CD4-positive, alpha-beta T cell (primary cell): ENCODE measurements around the gene MVP. TPM values are rescaled to one million over a fixed set of nuclear protein-coding genes. Genes with fewer than 3 reads are reported as not detected.
"Not testable (repeated sequence)": the region's sequence is repeated elsewhere in the genome, so short reads cannot be mapped to it uniquely, and the experiment has no call there.

Source experiments
- ATAC-seq: fragments of 200-7000 bp; cut with Tn5 transposase; one replicate; pipeline ENCODE4 v1.10.0; 2022; ENCODE audit warnings: mild to moderate bottlenecking; ENCODE audit not compliant: poor library complexity
- CTCF ChIA-PET: fragments of 350-600 bp; sonication (Branson Sonifier 250); formaldehyde crosslinking; loops from one replicate; lab custom pipeline; 2021; ENCODE audit warnings: antibody characterized with exemption, inconsistent platforms; lab: Charles Lee
- POLR2A ChIA-PET: fragments of 350-600 bp; sonication (Branson Sonifier 250); formaldehyde crosslinking; loops from one replicate; lab custom pipeline; 2021; ENCODE audit warnings: antibody characterized with exemption, inconsistent platforms; lab: Charles Lee
- DNase-seq, 14 experiments: peaks; one replicate each; pipeline ENCODE4 v3.0.0-alpha.2; 2013 to 2020; ENCODE audit warnings: mixed read lengths in 2 of 14
- H3K27ac ChIP-seq, 2 donors: one replicate each; pipeline versions ENCODE4 v1.5.1 to v1.7.0; 2013; ENCODE audit warnings: low read length in 2 of 2, low read depth in 1 of 2, mild to moderate bottlenecking in 1 of 2
- H3K27me3 ChIP-seq, 2 experiments: 1 replicate in 1 of 2; 2 replicates in 1 of 2; pipeline versions ENCODE4 v1.6.1 to v1.7.0; 2013; ENCODE audit warnings: low read length in 2 of 2, control low read depth in 1 of 2, mild to moderate bottlenecking in 1 of 2, moderate library complexity in 1 of 2; ENCODE audit not compliant: insufficient read depth in 2 of 2, control insufficient read depth in 1 of 2
- H3K36me3 ChIP-seq: one replicate; pipeline ENCODE4 v1.6.1; 2013; ENCODE audit warnings: low read length, control low read depth; ENCODE audit not compliant: insufficient read depth
- H3K4me1 ChIP-seq: one replicate; pipeline ENCODE4 v1.6.1; 2013; ENCODE audit warnings: low read length, control low read depth; ENCODE audit not compliant: insufficient read depth
- H3K4me3 ChIP-seq: one replicate; pipeline ENCODE4 v1.5.1; 2013; ENCODE audit warnings: mild to moderate bottlenecking, low read length, moderate library complexity
- H3K9me3 ChIP-seq, 2 experiments: 1 replicate in 1 of 2; 2 replicates in 1 of 2; pipeline versions ENCODE4 v1.6.1 to v1.7.0; 2013; ENCODE audit warnings: low read length in 2 of 2, mild to moderate bottlenecking in 2 of 2, control low read depth in 1 of 2, moderate library complexity in 1 of 2; ENCODE audit not compliant: control insufficient read depth in 1 of 2, insufficient read depth in 1 of 2
- H3K27ac Mint-ChIP-seq: one replicate; pipeline ENCODE4 v1.8.0; 2020; ENCODE audit warnings: mixed read lengths
- H3K27me3 Mint-ChIP-seq: one replicate; pipeline ENCODE4 v1.8.0; 2021; ENCODE audit warnings: mixed read lengths
- H3K36me3 Mint-ChIP-seq: one replicate; pipeline ENCODE4 v1.8.0; 2021; ENCODE audit warnings: low read depth, mixed read lengths
- H3K4me1 Mint-ChIP-seq: one replicate; pipeline ENCODE4 v1.8.0; 2021; ENCODE audit warnings: low read depth, mixed read lengths
- H3K4me3 Mint-ChIP-seq: one replicate; pipeline ENCODE4 v1.8.0; 2020; ENCODE audit warnings: mild to moderate bottlenecking, mixed read lengths
- H3K9me3 Mint-ChIP-seq: one replicate; pipeline ENCODE4 v1.8.0; 2020; ENCODE audit warnings: mixed read lengths
- intact Hi-C, 2 experiments: fragments of 100-400 bp; cut with DNase I in 1 of 2; cut with micrococcal nuclease in 1 of 2; formaldehyde crosslinking; loops; one replicate each; pipeline versions ENCODE4 v1.15.1 to v1.9.0; 2023 to 2025; cut with DNase I, micrococcal nuclease
- total RNA-seq, 174 experiments: library from RNA in 2 of 174; stranded (reverse) in 2 of 174; gene quantifications; one replicate each; pipeline ENCODE4 v1.2.3 and lab custom pipeline; 2021 to 2026
- TF ChIP-seq, protein P1 (sequence below): fragments of 200-600 bp; IDR thresholded peaks from one replicate; pipeline ENCODE4 v1.8.0; 2022; ENCODE audit warnings: antibody characterized with exemption, mild to moderate bottlenecking

Gene MVP
- total RNA-seq, 2 experiments from 2014 or later, result 115 to 118 TPM

DNA sequence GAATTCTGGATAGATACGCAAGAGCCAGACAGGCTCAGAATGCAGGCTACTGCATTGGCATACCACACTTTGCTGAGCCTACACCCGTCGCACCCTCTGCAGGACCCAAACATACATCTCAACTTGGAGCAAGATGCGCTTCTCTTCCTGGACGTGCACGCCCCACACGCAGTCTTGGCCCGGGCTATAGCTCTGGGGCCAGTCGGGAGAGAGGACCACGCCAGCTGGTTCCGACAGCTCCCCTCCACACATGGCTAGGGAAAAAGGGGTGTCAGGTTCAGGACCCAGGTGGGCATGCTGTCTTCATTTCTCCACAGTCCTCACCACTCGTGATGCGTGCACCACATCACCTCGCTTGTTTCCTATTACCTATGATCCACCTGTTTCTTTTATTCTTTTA is 57.9 kb downstream of the MVP start:
- peaks cover 23 to 29% of the 10 kb centered on the region in 2 experiments for H3K27me3 ChIP-seq
- no peak overlapping the region for H3K27ac ChIP-seq
- Mint-ChIP-seq H3K27me3 (peaks cover 35% of the 10 kb centered on the region), H3K27ac (no peak overlapping the region), H3K4me3 (no peak overlapping the region), H3K36me3 (no peaks in the 10 kb centered on the region), H3K4me1 (peaks cover 18% of the 10 kb centered on the region), H3K9me3 (no peaks in the 10 kb centered on the region)
- ATAC-seq, result no peak
- H3K36me3 ChIP-seq, result no peaks in the 10 kb centered on the region
- TF ChIP-seq, protein P1, sequence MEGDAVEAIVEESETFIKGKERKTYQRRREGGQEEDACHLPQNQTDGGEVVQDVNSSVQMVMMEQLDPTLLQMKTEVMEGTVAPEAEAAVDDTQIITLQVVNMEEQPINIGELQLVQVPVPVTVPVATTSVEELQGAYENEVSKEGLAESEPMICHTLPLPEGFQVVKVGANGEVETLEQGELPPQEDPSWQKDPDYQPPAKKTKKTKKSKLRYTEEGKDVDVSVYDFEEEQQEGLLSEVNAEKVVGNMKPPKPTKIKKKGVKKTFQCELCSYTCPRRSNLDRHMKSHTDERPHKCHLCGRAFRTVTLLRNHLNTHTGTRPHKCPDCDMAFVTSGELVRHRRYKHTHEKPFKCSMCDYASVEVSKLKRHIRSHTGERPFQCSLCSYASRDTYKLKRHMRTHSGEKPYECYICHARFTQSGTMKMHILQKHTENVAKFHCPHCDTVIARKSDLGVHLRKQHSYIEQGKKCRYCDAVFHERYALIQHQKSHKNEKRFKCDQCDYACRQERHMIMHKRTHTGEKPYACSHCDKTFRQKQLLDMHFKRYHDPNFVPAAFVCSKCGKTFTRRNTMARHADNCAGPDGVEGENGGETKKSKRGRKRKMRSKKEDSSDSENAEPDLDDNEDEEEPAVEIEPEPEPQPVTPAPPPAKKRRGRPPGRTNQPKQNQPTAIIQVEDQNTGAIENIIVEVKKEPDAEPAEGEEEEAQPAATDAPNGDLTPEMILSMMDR, result no peak
- H3K4me3 ChIP-seq, result no peak overlapping the region
- intact Hi-C loops, result no loop called here
- peaks cover 20% of the 10 kb centered on the region for H3K4me1 ChIP-seq
- ChIA-PET CTCF (interaction anchor here (2.3 kb wide), 1 partner anchor 30 kb away, joined by 7 read pairs; no protein-coding TSS in a partner anchor), POLR2A (no interaction called here)
- DNase-seq, result no peak
- peaks cover 0 to 10% of the 10 kb centered on the region in 2 experiments for H3K9me3 ChIP-seq

DNA sequence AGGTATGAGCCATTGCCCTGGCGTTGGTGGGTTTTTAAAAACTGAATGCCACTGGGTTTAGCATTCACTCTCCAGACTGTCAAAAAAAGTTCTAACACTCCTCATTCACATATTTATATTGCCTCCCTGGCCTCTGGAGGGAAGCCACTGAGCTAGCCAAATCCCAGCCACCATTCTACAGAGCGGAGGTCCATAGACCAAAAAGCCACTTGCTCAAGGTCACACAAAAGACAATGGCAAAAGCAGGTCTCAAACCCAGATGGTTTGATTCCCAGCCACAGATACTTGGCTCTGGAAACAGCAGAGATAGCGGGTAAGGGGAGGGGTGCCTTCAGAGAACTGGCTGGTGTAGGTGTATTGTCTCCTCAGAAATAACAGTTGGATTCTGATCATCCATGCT is 60.8 kb downstream of the MVP start:
- H3K27me3 Mint-ChIP-seq, result peaks cover 42% of the 10 kb centered on the region

DNA sequence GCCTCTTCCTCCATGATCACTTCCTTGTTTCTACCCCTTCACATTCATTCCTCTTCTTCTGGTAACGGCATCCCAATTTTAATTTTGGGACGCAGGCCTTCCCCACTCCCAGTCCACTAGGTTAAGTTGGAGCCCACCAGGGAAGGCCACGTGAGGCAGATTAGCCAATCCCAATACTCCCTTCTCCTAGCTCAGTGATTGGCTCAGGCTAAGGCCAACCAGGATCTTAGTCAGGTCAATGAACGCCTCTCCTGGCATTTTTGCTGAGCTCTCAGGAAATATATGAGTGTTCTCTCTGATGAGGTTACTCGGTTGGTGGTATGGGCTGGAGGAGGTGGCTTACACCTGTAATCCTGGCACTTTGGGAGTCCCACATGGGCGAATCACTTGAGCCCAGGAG is 63.7 kb downstream of the MVP start:
- Mint-ChIP-seq H3K27me3 (peaks cover 28% of the 10 kb centered on the region), H3K36me3 (no peaks in the 10 kb centered on the region), H3K4me1 (no peaks in the 10 kb centered on the region), H3K27ac (no peak overlapping the region), H3K4me3 (no peak overlapping the region), H3K9me3 (no peaks in the 10 kb centered on the region)
- Histone ChIP-seq H3K4me1 (no peaks in the 10 kb centered on the region), H3K27me3 (peaks cover 0 to 8% of the 10 kb centered on the region in 2 experiments), H3K36me3 (no peaks in the 10 kb centered on the region), H3K4me3 (no peak overlapping the region), H3K27ac (no peak overlapping the region), H3K9me3 (peaks cover 0 to 5% of the 10 kb centered on the region in 2 experiments)
- DNase-seq (no peak), ATAC-seq (no peak)
- intact Hi-C loops, result no loop called here
- TF ChIP-seq, protein P1, result no peak
- ChIA-PET CTCF (no interaction called here), POLR2A (no interaction called here)

More for the DNA sequence above, 60.8 kb downstream of the MVP start:
- Mint-ChIP-seq H3K9me3 (no peaks in the 10 kb centered on the region), H3K4me3 (no peak overlapping the region), H3K36me3 (no peaks in the 10 kb centered on the region), H3K27ac (no peak overlapping the region), H3K4me1 (peaks cover 16% of the 10 kb centered on the region)
- POLR2A ChIA-PET, result no interaction called here
- CTCF ChIA-PET, result no interaction called here
- DNase-seq (no peak), ATAC-seq (no peak)
- Histone ChIP-seq H3K27me3 (peaks cover 22 to 27% of the 10 kb centered on the region in 2 experiments), H3K4me3 (no peak overlapping the region), H3K36me3 (no peaks in the 10 kb centered on the region), H3K4me1 (peaks cover 20% of the 10 kb centered on the region), H3K27ac (no peak overlapping the region), H3K9me3 (peaks cover 0 to 15% of the 10 kb centered on the region in 2 experiments)
- intact Hi-C loops, result no loop called here
- TF ChIP-seq, protein P1, result no peak

DNA sequence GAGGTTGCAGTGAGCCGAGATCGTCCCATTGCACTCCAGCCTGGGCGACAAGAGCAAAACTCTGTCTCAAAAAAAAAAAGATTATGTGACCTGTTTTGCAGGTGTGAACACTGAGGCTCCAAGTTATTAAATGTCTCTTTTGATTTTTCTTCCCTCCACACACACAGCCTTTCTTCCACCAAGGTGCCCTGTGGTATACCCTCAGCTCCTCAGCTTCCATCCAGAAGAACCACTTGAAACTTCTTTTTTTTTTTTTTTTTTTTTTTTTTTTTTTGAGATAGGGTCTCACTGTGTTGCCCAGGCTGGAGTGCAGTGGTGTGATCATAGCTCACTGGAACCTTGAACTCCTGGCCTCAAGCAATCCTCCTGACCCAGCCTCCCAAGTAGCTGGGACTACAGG is 69.1 kb downstream of the MVP start:
- H3K4me1 Mint-ChIP-seq, CTCF ChIA-PET, H3K36me3 Mint-ChIP-seq, H3K9me3 Mint-ChIP-seq, H3K27ac ChIP-seq, H3K4me1 ChIP-seq, H3K27ac Mint-ChIP-seq, POLR2A ChIA-PET, H3K4me3 Mint-ChIP-seq, intact Hi-C loops, ATAC-seq, H3K36me3 ChIP-seq, H3K4me3 ChIP-seq, H3K9me3 ChIP-seq, H3K27me3 Mint-ChIP-seq, DNase-seq, H3K27me3 ChIP-seq: not testable (repeated sequence)
